Right lobe of liver (tissue), 4 donors: ENCODE results near the gene RNASE7.

Experiments
- CTCF ChIP-seq, 4 donors: fragments of 200-600 bp in 3 of 4; fragments of 450-650 bp in 1 of 4; IDR thresholded peaks; one replicate each; pipeline versions ENCODE4 v1.5.1 to v1.8.0; 2016 to 2022; ENCODE audit warnings: antibody characterized with exemption in 4 of 4, mild to moderate bottlenecking in 2 of 4
- POLR2A ChIP-seq: fragments of 450-650 bp; IDR thresholded peaks from one replicate; pipeline ENCODE4 v1.6.1; 2017; ENCODE audit warnings: antibody characterized with exemption, mild to moderate bottlenecking
- donor health status: DM: no; HTN: no; CAD: no.
- donor health status: DM: no; HTN: no; CAD: no.
- donor health status: DM: no; HTN: yes; CAD: no.

- TF ChIP-seq POLR2A (no peak), CTCF (IDR thresholded peaks at IDR 0.05) (no peak)
Observed at GRCh38 chr14:21030531-21030930, 11.6 kb upstream of the RNASE7 start.
